Common myeloid progenitor, CD34-positive (primary cell): ENCODE measurements around the gene LRMDA.

Experiments
- CTCF ChIA-PET: fragments of 350-600 bp; sonication (Branson Sonifier 250); formaldehyde crosslinking; loops from one replicate; lab custom pipeline; 2021; ENCODE audit warnings: antibody characterized with exemption; lab: Charles Lee
- POLR2A ChIA-PET: fragments of 350-600 bp; sonication (Branson Sonifier 250); formaldehyde crosslinking; loops from one replicate; lab custom pipeline; 2021; ENCODE audit warnings: antibody characterized with exemption; lab: Charles Lee
- DNase-seq, 3 donors: peaks; one replicate each; pipeline versions ENCODE4 v3.0.0 to v3.0.0-alpha.2; 2013
- H3K27ac ChIP-seq, 2 experiments: 1 replicate in 1 of 2; 2 replicates in 1 of 2; pipeline ENCODE4 v1.7.0; 2013; ENCODE audit warnings: inconsistent platforms in 2 of 2, low read length in 2 of 2, mild to moderate bottlenecking in 2 of 2, low read depth in 1 of 2, moderate library complexity in 1 of 2; ENCODE audit not compliant: severe bottlenecking in 2 of 2, insufficient read depth in 1 of 2, poor library complexity in 1 of 2
- H3K27me3 ChIP-seq, 5 experiments: replicated peaks in 2 of 5; 1 replicate in 3 of 5; 2 replicates in 2 of 5; pipeline versions ENCODE4 v1.6.1 to v1.7.0; 2013; ENCODE audit warnings: low read length in 4 of 5, mild to moderate bottlenecking in 2 of 5, moderate library complexity in 2 of 5, inconsistent platforms in 1 of 5; ENCODE audit not compliant: insufficient read depth in 5 of 5, control insufficient read depth in 4 of 5
- H3K36me3 ChIP-seq, 4 experiments: 1 replicate in 2 of 4; 2 replicates in 2 of 4; pipeline versions ENCODE4 v1.6.1 to v1.7.0; 2013; ENCODE audit warnings: low read length in 3 of 4, control low read depth in 1 of 4, mild to moderate bottlenecking in 1 of 4; ENCODE audit not compliant: control insufficient read depth in 4 of 4, insufficient read depth in 4 of 4
- H3K4me1 ChIP-seq, 4 experiments: 1 replicate in 3 of 4; 2 replicates in 1 of 4; pipeline versions ENCODE4 v1.6.1 to v1.7.1; 2013; ENCODE audit warnings: low read length in 3 of 4, mild to moderate bottlenecking in 3 of 4, control low read depth in 1 of 4, inconsistent platforms in 1 of 4, moderate library complexity in 1 of 4; ENCODE audit not compliant: control insufficient read depth in 4 of 4, insufficient read depth in 4 of 4; ENCODE audit errors: control extremely low read depth in 1 of 4
- H3K4me3 ChIP-seq, 7 experiments: 1 replicate in 4 of 7; 2 replicates in 3 of 7; pipeline versions ENCODE4 v1.5.1 to v1.7.0; 2013; ENCODE audit warnings: mild to moderate bottlenecking in 7 of 7, low read length in 6 of 7, moderate library complexity in 6 of 7, inconsistent platforms in 2 of 7, low read depth in 2 of 7, control low read depth in 1 of 7; ENCODE audit not compliant: insufficient read depth in 4 of 7, control insufficient read depth in 1 of 7; ENCODE audit errors: extremely low read depth in 1 of 7
- H3K9me3 ChIP-seq, 5 experiments: 1 replicate in 4 of 5; 2 replicates in 1 of 5; pipeline versions ENCODE4 v1.6.1 to v1.7.1; 2013; ENCODE audit warnings: low read length in 4 of 5, mild to moderate bottlenecking in 2 of 5, inconsistent platforms in 1 of 5, low read depth in 1 of 5, moderate library complexity in 1 of 5; ENCODE audit not compliant: control insufficient read depth in 4 of 5, insufficient read depth in 2 of 5; ENCODE audit errors: control extremely low read depth in 1 of 5
- WGBS: methylation state at CpG from one replicate; pipeline ENCODE4 v1.1.5; 2013; ENCODE audit not compliant: insufficient coverage; 5-methylcytosine and 5-hydroxymethylcytosine counted together

LRMDA gene

GRCh38 chr10:76080451-76080850 lies 649.0 kb downstream of the LRMDA start:
- Histone ChIP-seq H3K36me3 (peaks cover 0 to 3% (median 0%) of the 10 kb centered on the region in 4 experiments), H3K27me3 (no peaks in the 10 kb centered on the region), H3K4me3 (no peak overlapping the region), H3K9me3 (no peaks in the 10 kb centered on the region), H3K27ac (no peak overlapping the region), H3K4me1 (no peaks in the 10 kb centered on the region)
- DNase-seq: no peak
- ChIA-PET CTCF (no interaction called here), POLR2A (no interaction called here)

GRCh38 chr10:76080991-76081390 lies 649.6 kb downstream of the LRMDA start:
- Histone ChIP-seq H3K27me3 (no peaks in the 10 kb centered on the region), H3K9me3 (no peaks in the 10 kb centered on the region), H3K36me3 (peaks cover 0 to 3% (median 0%) of the 10 kb centered on the region in 4 experiments), H3K4me1 (peaks cover 0 to 2% (median 0%) of the 10 kb centered on the region in 4 experiments), H3K4me3 (no peak overlapping the region), H3K27ac (no peak overlapping the region)
- DNase-seq: no peak
- 100% methylated on average over 1 of the region's 3 CpGs for WGBS
- POLR2A ChIA-PET: no interaction called here
- CTCF ChIA-PET: no interaction called here

DNA sequence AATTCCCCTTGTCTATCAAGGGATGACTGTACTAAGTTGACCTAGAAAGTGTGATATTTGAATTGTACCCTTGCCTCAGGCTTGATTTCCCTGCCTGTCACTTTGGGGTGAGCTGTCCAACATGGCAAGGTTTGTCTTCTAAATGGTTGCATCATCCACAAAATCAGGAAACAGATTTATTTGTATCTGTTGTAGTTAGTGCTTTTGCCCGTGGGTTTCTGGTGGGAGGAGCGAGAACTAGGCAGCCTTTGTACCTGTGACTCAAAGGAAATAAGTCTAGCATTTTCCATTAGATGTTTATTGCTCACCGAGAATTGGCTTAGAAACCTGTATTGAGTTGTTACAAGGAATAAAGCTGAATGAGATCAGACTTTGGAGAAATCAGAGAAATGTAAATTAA lies 650.8 kb downstream of the LRMDA start:
- WGBS: no CpG with 5 or more reads among the region's 3 CpGs
- ChIA-PET POLR2A (interaction anchor here (0.6 kb wide), 1 partner anchor 673 kb away, joined by 3 read pairs; no protein-coding TSS in a partner anchor), CTCF (interaction anchor here (0.8 kb wide), 1 partner anchor 1629 kb away, joined by 3 read pairs; no protein-coding TSS in a partner anchor)
- Histone ChIP-seq H3K4me1 (peaks cover 0 to 13% (median 9%) of the 10 kb centered on the region in 4 experiments), H3K27ac (no peak overlapping the region), H3K9me3 (no peaks in the 10 kb centered on the region), H3K36me3 (no peaks in the 10 kb centered on the region), H3K27me3 (no peaks in the 10 kb centered on the region), H3K4me3 (no peak overlapping the region)
- DNase-seq: no peak

- 88% methylated on average over 1 of the region's 1 CpG for WGBS
- ChIA-PET POLR2A (no interaction called here), CTCF (no interaction called here)
- H3K27me3 ChIP-seq: no peaks in the 10 kb centered on the region
- no peaks in the 10 kb centered on the region for H3K36me3 ChIP-seq
- H3K4me1 ChIP-seq: peaks cover 0 to 16% (median 9%) of the 10 kb centered on the region in 4 experiments
- no peak for DNase-seq
- H3K9me3 ChIP-seq: no peaks in the 10 kb centered on the region
- no peak overlapping the region for H3K27ac ChIP-seq
- H3K4me3 ChIP-seq: no peak overlapping the region
Observed at GRCh38 chr10:76082956-76083355, 651.5 kb downstream of the LRMDA start.

- POLR2A ChIA-PET: no interaction called here
- CTCF ChIA-PET: interaction anchor here (1.2 kb wide), 2 partner anchors 10 to 18 kb away, joined by 3 to 4 read pairs; no protein-coding TSS in a partner anchor
Observed at GRCh38 chr10:76085002-76085816, 653.8 kb downstream of the LRMDA start.

DNA sequence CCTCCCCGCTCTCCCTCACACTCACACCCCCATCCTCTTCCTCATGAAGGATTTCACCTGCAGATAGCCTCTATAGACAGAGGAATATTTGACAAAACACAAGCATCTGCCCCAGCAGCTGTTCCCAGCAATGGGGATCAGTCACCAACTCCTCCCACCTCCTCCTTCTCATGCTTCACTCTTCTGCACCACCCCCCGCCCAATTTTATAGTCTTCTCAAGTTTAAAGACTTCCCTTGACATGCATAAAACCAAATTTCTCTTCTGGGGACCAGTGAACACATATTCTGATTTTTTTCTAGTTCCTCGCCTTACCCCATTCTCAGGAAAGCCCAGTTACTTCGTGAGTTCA lies 654.4 kb downstream of the LRMDA start:
- H3K27ac ChIP-seq: no peak overlapping the region
- no peak for DNase-seq
- H3K4me3 ChIP-seq: no peak overlapping the region
- 93% methylated on average over 4 of the region's 4 CpGs for WGBS
- ChIA-PET POLR2A (no interaction called here), CTCF (interaction anchor here (1.2 kb wide), 2 partner anchors 11 to 18 kb away, joined by 3 to 4 read pairs; no protein-coding TSS in a partner anchor)
- peaks cover 0 to 16% (median 9%) of the 10 kb centered on the region in 4 experiments for H3K4me1 ChIP-seq
- no peaks in the 10 kb centered on the region for H3K27me3 ChIP-seq
- no peaks in the 10 kb centered on the region for H3K36me3 ChIP-seq
- no peaks in the 10 kb centered on the region for H3K9me3 ChIP-seq

More at GRCh38 chr10:76085002-76085816, 653.8 kb downstream of the LRMDA start:
- Histone ChIP-seq H3K4me1 (peaks cover 0 to 16% (median 9%) of the 10 kb centered on the region in 4 experiments), H3K9me3 (no peaks in the 10 kb centered on the region), H3K27ac (no peak overlapping the region), H3K27me3 (no peaks in the 10 kb centered on the region), H3K36me3 (no peaks in the 10 kb centered on the region), H3K4me3 (no peak overlapping the region)
- WGBS: 97% methylated on average over 5 of the region's 8 CpGs
- DNase-seq: no peak

DNA sequence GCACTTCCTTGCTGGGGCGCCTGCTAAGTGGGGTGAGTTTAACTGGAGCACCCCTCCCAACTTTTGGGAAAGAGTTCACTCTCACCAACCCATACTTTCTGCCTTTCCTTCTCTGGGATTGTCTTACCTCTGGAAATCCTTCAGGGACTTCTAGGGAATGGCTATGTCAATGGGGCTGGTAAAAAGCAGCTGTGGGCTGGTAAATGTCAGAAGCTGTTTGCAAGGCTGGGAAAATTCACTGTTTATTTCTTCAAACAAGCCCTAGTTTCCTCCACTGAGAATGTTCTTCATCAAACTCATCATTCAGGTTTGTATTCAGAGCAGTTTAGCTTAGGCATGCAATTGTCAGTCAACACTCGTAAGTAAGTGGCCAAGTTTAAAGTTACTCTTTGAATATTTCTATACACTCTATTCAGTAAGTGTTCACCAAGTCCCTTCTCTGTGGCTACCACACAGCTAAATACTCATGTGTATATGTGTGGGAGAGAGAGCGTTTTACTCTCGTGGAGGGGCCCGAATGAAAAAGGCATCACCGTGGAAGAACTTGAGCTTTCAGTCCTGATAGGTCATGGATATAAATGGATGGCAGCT lies 654.8 kb downstream of the LRMDA start:
- Histone ChIP-seq H3K4me3 (peak overlapping the region in 1 of 7 experiments; percentile 6), H3K36me3 (no peaks in the 10 kb centered on the region), H3K27me3 (no peaks in the 10 kb centered on the region), H3K9me3 (no peaks in the 10 kb centered on the region), H3K27ac (no peak overlapping the region), H3K4me1 (peaks cover 0 to 16% (median 9%) of the 10 kb centered on the region in 4 experiments)
- DNase-seq: no peak
- WGBS: 33% methylated on average over 3 of the region's 6 CpGs
- CTCF ChIA-PET: interaction anchor here (1.2 to 1.3 kb wide), 3 partner anchors 11 to 34 kb away, joined by 3 to 4 read pairs (median 3); no protein-coding TSS in a partner anchor
- POLR2A ChIA-PET: no interaction called here
